G401 (cell line): ENCODE results near the gene HOXA1. TPM values are rescaled to one million over a fixed set of nuclear protein-coding genes. Genes with fewer than 3 reads are reported as not detected.

Experiments used
- DNase-seq: peaks from one replicate; pipeline ENCODE4 v3.0.0-alpha.2; 2015; ENCODE audit warnings: low spot score
- in situ Hi-C: cut with HindIII; loops from 2 replicates; pipeline ENCODE4 v1.10.0; 2016; ENCODE audit warnings: low sequenced_read_pairs, mixed read lengths
- total RNA-seq: library from RNA; depleted of rRNA; stranded (reverse); fragments of >200 nt; shearing (Covaris generic); gene quantifications from 2 replicates; pipeline ENCODE4 v1.2.3, GENCODE V29; 2014

HOXA1 gene
- total RNA-seq, 1 experiment from 2014 or later, result 15.5 TPM

DNA sequence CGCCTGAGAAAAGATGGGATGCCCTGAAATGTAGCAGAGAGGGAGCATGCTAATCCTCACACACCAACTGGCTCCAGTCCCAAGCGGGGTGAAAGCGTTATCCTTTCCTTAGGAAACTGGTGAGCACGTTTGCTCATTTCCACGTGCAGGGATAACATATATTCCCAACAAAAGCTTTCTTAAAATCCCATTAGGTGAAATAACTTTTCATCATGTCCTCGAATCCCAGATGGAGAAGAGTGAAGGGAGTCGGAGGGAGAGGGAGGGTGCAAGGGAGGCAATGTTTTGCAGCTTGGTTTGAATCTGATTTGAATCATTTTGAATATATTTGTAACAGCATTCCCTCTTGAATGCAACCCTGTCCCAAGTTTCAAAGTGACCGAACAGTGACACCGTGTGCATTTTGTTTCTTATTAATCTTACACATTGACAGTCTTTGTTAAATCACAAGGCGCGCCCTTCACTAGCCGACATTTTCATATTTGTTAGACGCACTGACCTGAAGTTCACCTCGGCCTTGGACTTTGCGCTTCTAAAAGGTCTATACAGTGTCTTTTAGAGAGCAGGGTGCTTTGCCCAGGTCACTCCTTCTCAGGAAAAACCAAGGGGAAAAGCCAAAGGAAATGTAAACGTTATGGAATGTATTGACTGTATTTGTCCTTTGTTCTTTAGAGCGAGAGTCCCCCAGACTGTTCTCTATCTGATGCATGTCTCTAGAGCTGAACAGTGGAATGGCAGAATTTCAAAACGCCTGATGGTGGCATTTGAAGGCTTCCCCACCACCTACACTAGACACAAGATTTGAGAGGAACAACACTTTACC, 37.8 kb upstream of the HOXA1 start:
- in situ Hi-C loops, result no loop called here

DNA sequence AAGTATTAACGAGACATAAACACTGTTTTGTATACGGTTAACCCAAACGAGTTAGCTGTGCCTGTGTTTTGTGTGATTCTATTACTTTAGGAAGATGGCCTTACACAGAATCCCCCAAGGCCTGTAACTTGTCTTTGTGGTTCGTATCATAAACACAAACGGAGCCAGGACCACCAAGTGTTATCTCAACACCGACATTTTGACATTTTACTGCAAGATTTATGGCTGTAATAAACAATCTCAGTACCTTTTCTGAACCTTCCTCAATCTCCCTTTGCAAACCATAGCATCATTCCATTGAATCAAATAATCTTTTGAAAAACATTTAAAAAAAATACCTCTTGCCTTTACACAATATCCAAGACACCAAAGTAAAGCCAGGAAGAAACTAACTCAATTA, 37.2 kb upstream of the HOXA1 start:
- in situ Hi-C loops, result no loop called here
- no peak for DNase-seq

More for the DNA sequence above, 37.8 kb upstream of the HOXA1 start:
- no peak for DNase-seq

DNA sequence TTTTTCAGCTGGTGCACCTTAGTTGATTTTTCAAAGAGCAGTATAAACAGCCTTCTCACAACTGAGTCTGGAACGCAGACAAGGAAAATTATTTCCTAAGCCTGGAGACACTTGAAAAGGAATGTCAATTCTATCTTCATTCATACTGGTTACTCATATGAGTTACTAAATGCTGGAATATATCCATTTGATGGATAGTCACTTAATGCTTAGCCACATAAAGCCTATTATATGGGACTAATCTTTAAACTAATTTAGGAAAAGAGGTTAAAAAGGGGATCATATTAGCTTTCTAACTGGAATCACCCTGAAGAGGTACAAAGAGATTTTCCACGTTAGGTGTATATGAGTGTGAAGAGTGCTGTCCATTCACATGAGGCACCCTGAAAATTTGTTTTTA, 36.4 kb upstream of the HOXA1 start:
- in situ Hi-C loops, result no loop called here
- DNase-seq, result no peak

- in situ Hi-C loops, result no loop called here
Measured at GRCh38 chr7:27131390-27131819, 35.6 kb upstream of the HOXA1 start.

DNA sequence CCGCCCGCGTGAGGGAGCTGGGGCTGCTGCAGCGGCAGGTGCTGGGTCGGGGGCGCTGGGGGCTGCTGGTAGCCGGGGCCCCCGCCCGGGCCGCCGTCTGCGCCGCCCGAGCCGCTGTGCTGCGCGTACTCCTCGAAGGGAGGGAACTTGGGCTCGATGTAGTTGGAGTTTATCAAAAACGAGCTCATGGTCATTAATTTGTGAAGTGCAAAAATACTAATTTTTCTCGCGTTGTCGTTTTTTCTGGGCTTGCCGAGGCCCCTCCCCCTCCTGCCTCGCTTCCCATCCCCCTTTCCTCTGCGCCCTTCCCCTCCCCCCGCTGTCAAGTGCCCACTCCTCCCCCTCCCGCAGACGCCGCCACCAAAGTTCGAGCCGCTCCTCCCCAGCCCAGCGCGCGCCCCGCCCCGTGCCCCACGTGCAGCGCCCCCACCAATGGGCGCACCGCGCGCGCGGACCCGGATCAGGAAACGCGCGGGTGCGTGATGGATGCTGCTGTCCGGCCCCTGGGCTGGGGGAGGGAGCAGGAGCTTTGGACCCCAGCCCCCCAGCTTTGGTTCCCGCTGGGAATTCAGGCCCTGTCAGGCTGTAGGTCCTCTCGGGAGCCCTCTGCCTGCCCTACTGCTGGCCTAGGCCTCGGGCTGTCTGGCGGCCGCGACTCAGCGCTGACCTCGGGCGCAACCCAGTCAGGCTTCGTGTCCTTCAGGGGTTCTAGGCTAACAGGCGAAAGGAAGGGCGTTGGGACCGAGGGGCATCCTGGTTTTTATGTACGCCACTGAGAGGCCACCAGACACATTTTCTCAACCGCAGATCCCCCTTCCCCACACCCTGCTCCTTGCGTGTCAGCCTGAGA, 35.0 kb upstream of the HOXA1 start, which contains the start of gene HOXA4:
HOXA4 (minus strand) TSS at position 218 of the 850 bp plus-strand sequence; CDS start at position 194, 24 bp downstream.
- in situ Hi-C loops, result no loop called here
- no peak for DNase-seq

More at GRCh38 chr7:27131390-27131819, 35.6 kb upstream of the HOXA1 start:
- DNase-seq, result no peak

- DNase-seq, result no peak
- in situ Hi-C loops, result loop anchor here (5.0 kb wide), 1 partner anchor 32 kb away; no protein-coding TSS in a partner anchor
Measured at GRCh38 chr7:27129729-27130539, 34.1 kb upstream of the HOXA1 start.

GRCh38 chr7:27128776-27129728, 33.3 kb upstream of the HOXA1 start:
- DNase-seq, result no peak
- in situ Hi-C loops, result loop anchor here (5.0 kb wide), 1 partner anchor 33 kb away; no protein-coding TSS in a partner anchor

DNA sequence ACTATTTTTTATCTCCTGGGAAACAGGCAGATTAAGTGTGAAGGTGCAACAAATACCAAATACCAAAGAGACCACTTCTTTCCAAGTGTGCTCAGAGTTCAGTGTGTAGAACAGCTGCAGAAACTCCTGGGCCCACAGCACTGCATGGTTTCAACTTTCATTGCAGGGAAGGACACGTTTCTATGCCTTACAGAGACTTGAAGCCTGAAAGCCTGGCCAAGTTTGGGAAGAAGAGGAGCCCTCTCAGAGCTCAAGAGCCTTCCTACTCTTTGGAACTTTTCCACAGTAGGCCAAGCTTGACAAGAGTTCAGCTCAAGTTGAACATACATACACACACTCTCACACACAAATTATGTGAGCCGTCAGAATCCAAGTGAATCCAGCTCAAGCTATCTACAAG, 32.2 kb upstream of the HOXA1 start:
- in situ Hi-C loops, result loop anchor here (5.0 kb wide), 1 partner anchor 34 kb away; no protein-coding TSS in a partner anchor
- no peak for DNase-seq

DNA sequence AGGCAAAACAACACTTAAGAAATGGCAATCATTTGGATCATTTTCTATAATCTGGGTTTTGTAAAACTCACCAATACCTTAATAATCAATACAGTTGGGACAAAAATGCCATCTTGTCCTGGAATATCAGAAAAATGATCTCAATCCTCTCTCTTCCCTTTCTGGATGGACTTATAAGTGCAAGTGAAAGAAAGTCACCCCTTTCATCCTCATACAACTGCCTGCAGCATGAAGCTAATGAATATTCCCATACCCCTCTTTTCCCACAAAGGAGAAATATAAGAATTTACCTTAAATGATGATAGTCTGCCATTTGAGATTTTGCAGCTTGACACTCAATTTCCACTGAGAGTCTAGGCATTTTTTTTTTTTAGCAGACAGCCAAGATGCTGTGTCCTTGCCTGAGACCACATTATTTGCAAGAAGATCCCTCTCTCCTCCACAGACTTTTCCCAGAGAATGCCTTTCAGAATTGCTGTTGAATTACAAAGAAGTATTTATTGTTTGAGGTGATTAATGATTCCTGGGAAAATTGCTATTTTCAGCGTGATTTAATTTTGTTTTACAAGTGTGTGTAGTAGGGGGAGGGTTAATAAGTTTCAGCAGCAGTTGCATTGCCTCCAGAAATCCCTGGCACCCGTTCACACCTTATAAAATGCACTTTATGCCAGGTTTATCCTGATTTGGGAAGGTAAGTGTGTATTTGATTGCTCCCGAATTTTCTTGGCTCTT, 31.0 kb upstream of the HOXA1 start:
- no peak for DNase-seq
- in situ Hi-C loops, result loop anchor here (5.0 kb wide), 1 partner anchor 36 kb away; no protein-coding TSS in a partner anchor

- in situ Hi-C loops, result loop anchor here (5.0 kb wide), 1 partner anchor 36 kb away; no protein-coding TSS in a partner anchor
Measured at GRCh38 chr7:27125986-27126394, 30.2 kb upstream of the HOXA1 start.

DNA sequence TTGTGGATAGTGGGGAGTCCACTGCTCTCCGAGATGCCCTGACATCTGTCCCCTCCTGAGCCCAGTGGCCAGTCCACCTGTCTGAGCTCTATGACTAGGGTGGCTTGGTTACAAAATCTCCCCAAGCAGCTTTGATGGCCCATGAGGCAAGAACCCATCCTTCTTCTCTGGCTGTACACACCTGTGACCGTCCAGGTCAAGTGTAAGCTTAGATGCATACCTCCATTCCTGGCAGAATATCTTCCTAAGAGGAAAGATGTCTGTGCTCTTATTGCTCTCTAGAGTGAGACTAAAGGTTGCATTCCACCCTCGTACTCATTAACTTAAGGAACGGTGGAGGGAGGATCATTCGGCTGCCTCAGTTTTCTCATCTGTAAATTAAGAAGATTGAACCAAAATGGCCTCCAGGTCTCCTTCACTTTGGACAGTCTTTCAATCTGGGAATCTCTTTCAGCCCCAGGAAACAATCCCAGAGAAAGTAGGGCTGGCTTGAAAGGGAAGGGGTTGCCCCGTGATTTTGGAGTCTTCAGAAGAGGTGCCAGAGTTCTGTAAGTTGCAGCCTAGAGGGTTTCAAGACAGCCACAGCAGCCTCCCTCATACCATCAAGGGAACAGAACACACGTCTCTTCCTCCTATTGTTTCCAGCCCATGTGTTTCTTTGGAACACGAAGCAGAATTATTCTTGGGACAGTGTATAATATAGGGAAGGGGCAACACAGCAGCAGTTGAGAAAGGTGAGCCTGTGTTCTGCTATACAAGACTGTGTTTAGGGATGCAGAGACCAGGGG, 29.3 kb upstream of the HOXA1 start:
- DNase-seq, result no peak
- in situ Hi-C loops, result loop anchor here (5.0 kb wide), 1 partner anchor 37 kb away; no protein-coding TSS in a partner anchor

More at GRCh38 chr7:27125986-27126394, 30.2 kb upstream of the HOXA1 start:
- DNase-seq, result no peak

- in situ Hi-C loops, result no loop called here
- DNase-seq, result no peak
Measured at GRCh38 chr7:27124096-27124901, 28.5 kb upstream of the HOXA1 start.

GRCh38 chr7:27123477-27124053, 27.8 kb upstream of the HOXA1 start:
- no peak for DNase-seq
- in situ Hi-C loops, result no loop called here

DNA sequence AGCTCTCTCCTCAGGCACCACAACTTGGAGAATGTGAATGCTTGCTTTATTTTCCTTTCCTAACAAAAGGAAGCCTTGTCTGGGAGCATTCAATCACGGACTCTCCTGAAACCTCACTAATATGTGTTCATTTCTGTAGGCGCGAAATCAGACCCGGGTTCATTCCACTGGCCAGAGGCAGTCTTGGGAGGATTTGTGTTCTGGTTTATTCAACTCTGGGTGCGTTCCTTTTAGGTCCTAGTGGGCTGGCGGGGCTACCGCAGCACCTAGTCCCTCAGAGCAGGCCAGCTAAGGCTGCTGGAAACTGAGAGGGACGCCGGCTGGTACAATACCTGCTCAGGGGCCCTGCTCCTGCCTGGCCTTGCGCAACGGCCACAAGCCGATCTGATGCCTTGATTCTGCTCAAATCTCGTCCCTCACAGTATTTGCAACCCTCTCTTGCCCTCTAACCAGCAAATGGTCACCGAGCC, 27.2 kb upstream of the HOXA1 start:
- in situ Hi-C loops, result no loop called here
- DNase-seq, result no peak
